GM12878 (cell line): ENCODE results near the gene PALD1. TPM values are rescaled to one million over a fixed set of nuclear protein-coding genes. Genes with fewer than 3 reads are reported as not detected.

Experiments used
- ATAC-seq: fragments of 200-7000 bp; cut with Tn5 transposase; 3 replicates; pipeline ENCODE4 v1.9.1; 2020; ENCODE audit warnings: mild to moderate bottlenecking, moderate library complexity
- BruUV-seq: library from RNA; stranded (reverse); fragments of 400-500 nt; replicated peaks from 2 replicates; lab custom pipeline; 2021; lab: Mats Ljungman, UMichigan
- CTCF ChIA-PET: fragments of 300-600 bp; sonication (Branson Sonifier 250); formaldehyde crosslinking; extraction: SDS; loops from one replicate; lab custom pipeline; 2021; ENCODE audit warnings: inconsistent platforms; lab: Yijun Ruan, JAX
- POLR2A ChIA-PET: fragments of 350-600 bp; formaldehyde crosslinking; extraction: SDS; loops from one replicate; lab custom pipeline; 2021; ENCODE audit warnings: inconsistent platforms; lab: Charles Lee
- RAD21 ChIA-PET: fragments of 300-600 bp; sonication (Branson Sonifier 250); formaldehyde crosslinking; loops from one replicate; lab custom pipeline; 2023; ENCODE audit warnings: antibody characterized with exemption; ENCODE audit not compliant: unreplicated experiment; lab: Charles Lee
- SMC1A ChIA-PET: fragments of 300-600 bp; sonication (Branson Sonifier 250); formaldehyde crosslinking; loops from one replicate; lab custom pipeline; 2023; ENCODE audit not compliant: unreplicated experiment, uncharacterized antibody; lab: Charles Lee
- DNase-seq: peaks from one replicate; pipeline ENCODE4 v3.0.0-alpha.2; 2011; ENCODE audit warnings: low read depth, low spot score
- FAIRE-seq: peaks from 3 replicates; lab custom pipeline; 2011; peaks lifted over from hg19 to GRCh38; lab: Jason Lieb, UNC
- H2AFZ ChIP-seq: 2 replicates; pipeline ENCODE4 v1.6.0; 2011; ENCODE audit warnings: low read depth, low read length, control low read depth; ENCODE audit not compliant: control insufficient read depth
- H3K27ac ChIP-seq: 2 replicates; pipeline ENCODE4 v1.5.1; 2011; ENCODE audit warnings: control low read depth; ENCODE audit not compliant: control insufficient read depth, insufficient read depth
- H3K27me3 ChIP-seq, 2 experiments: replicated peaks in 1 of 2; 2 replicates each; pipeline versions ENCODE4 v1.6.0 to v1.6.1; 2011; ENCODE audit warnings: low read length in 1 of 2; ENCODE audit not compliant: control insufficient read depth in 2 of 2, insufficient read depth in 2 of 2
- H3K36me3 ChIP-seq, 2 experiments: 2 replicates each; pipeline ENCODE4 v1.5.1; 2011; ENCODE audit warnings: low read length in 1 of 2; ENCODE audit not compliant: control insufficient read depth in 2 of 2, insufficient read depth in 2 of 2
- H3K4me1 ChIP-seq: 2 replicates; pipeline ENCODE4 v1.6.1; 2011; ENCODE audit warnings: mild to moderate bottlenecking, low read length, moderate library complexity, mixed read lengths; ENCODE audit not compliant: control insufficient read depth, insufficient read depth
- H3K4me2 ChIP-seq: 2 replicates; pipeline ENCODE4 v1.6.0; 2011; ENCODE audit warnings: control low read depth; ENCODE audit not compliant: control insufficient read depth, insufficient read depth
- H3K4me3 ChIP-seq: fragments of 200-600 bp; sonication (generic); 2 replicates; pipeline ENCODE4 v1.5.1; 2016
- H3K79me2 ChIP-seq: 2 replicates; pipeline ENCODE4 v1.6.0; 2011; ENCODE audit warnings: low read length; ENCODE audit not compliant: control insufficient read depth, insufficient read depth
- H3K9ac ChIP-seq: 2 replicates; pipeline ENCODE4 v1.8.0; 2011; ENCODE audit warnings: low read length, control low read depth, mixed read lengths; ENCODE audit not compliant: control insufficient read depth, insufficient read depth
- H3K9me3 ChIP-seq: replicated peaks from 3 replicates; pipeline ENCODE4 v1.5.1; 2011; ENCODE audit warnings: mild to moderate bottlenecking, low read length; ENCODE audit not compliant: control insufficient read depth, insufficient read depth
- H4K20me1 ChIP-seq: 2 replicates; pipeline ENCODE4 v1.6.0; 2011; ENCODE audit not compliant: control insufficient read depth, insufficient read depth
- ASH2L ChIP-seq: fragments of 300-600, 200-600 bp; sonication (generic); IDR thresholded peaks from 2 replicates; pipeline ENCODE4 v1.6.1; 2017; ENCODE audit warnings: low read depth, mild to moderate bottlenecking, borderline replicate concordance
- BMI1 ChIP-seq: fragments of 450-650 bp; IDR thresholded peaks from 2 replicates; pipeline ENCODE4 v1.6.1; 2016; ENCODE audit warnings: mild to moderate bottlenecking, moderate library complexity, borderline replicate concordance
- CBX3 ChIP-seq: fragments of 200-600 bp; sonication (generic); IDR thresholded peaks from 2 replicates; pipeline ENCODE4 v1.6.1; 2016; ENCODE audit warnings: low read depth, borderline replicate concordance
- EZH2 ChIP-seq: IDR thresholded peaks from 2 replicates; pipeline ENCODE4 v1.6.1; 2012; ENCODE audit warnings: low read depth, mild to moderate bottlenecking, control low read depth, inconsistent platforms, low read length, borderline replicate concordance; ENCODE audit not compliant: control insufficient read depth
- JUND ChIP-seq: IDR thresholded peaks from 2 replicates; pipeline ENCODE4 v1.6.1; 2012; ENCODE audit warnings: low read depth, mild to moderate bottlenecking, low read length, improper control_type of control experiment, moderate library complexity
- NBN ChIP-seq: fragments of 450-650 bp; IDR thresholded peaks from 2 replicates; pipeline ENCODE4 v1.6.1; 2016
- SMAD1 ChIP-seq: fragments of 450-650 bp; IDR thresholded peaks from 2 replicates; pipeline ENCODE4 v1.6.1; 2018; ENCODE audit warnings: mild to moderate bottlenecking, low read depth; ENCODE audit not compliant: partially characterized antibody
- SMAD5 ChIP-seq: IDR thresholded peaks from 2 replicates; pipeline ENCODE4 v1.6.1; 2016; ENCODE audit warnings: antibody characterized with exemption, low read depth
- WRNIP1 ChIP-seq: IDR thresholded peaks from 2 replicates; pipeline ENCODE4 v1.6.1; 2011; ENCODE audit warnings: low read depth, low read length, improper control_type of control experiment, borderline replicate concordance
- ZBED1 ChIP-seq: IDR thresholded peaks from 2 replicates; pipeline ENCODE4 v1.6.1; 2016; ENCODE audit warnings: borderline replicate concordance
- WGBS: methylation state at CpG from one replicate; pipeline ENCODE4 v1.1.6; 2016; ENCODE audit warnings: low lambda C conversion rate; ENCODE audit not compliant: insufficient replicate concordance, insufficient coverage; ENCODE audit errors: missing lambda C conversion rate; 5-methylcytosine and 5-hydroxymethylcytosine counted together
- in situ Hi-C: fragments of 300-500 bp; cut with MboI; formaldehyde crosslinking; loops from 9 replicates; pipeline ENCODE4 v1.14.3; 2018; ENCODE audit warnings: mixed read lengths
- intact Hi-C: fragments of 100-400 bp; cut with micrococcal nuclease; formaldehyde crosslinking; loops from one replicate; pipeline ENCODE4 v1.14.2; 2022; ENCODE audit not compliant: unreplicated experiment
- polyA plus RNA-seq, 11 experiments: library from polyadenylated mRNA; depleted of rRNA in 4 of 11; unstranded in 6 of 11; stranded (reverse) in 5 of 11; fragments of >200 nt; fragmentation: Nextera tagmentation in 4 of 11; fragmentation: Illumina TruSeq in 1 of 11; extraction: Ambion mirVana in 4 of 11; extraction: Trizol in 1 of 11; gene quantifications; 1 replicate in 1 of 11; 2 replicates in 10 of 11; pipeline versions ENCODE4 v1.2.1 to v1.2.3, GENCODE V29; 2011 to 2016; ENCODE audit warnings: inconsistent platforms in 2 of 11, missing spikeins in 2 of 11, low read depth in 1 of 11
- total RNA-seq, 4 experiments: library from RNA; depleted of rRNA in 3 of 4; stranded (reverse); fragments of >200 nt in 3 of 4; fragmentation: Illumina TruSeq in 1 of 4; extraction: Trizol in 1 of 4; gene quantifications; 2 replicates each; pipeline versions ENCODE4 v1.2.1 to v1.2.3, GENCODE V29; 2013 to 2021
- TF ChIP-seq, protein P1 (sequence below): fragments of 450-650 bp; formaldehyde crosslinking; IDR thresholded peaks from 2 replicates; pipeline ENCODE4 v1.4.0; 2022; ENCODE audit warnings: mild to moderate bottlenecking, moderate library complexity
- TF ChIP-seq, protein P2 (sequence below): IDR thresholded peaks from 2 replicates; pipeline ENCODE4 v1.6.1; 2011; ENCODE audit warnings: borderline replicate concordance, low read depth, mild to moderate bottlenecking, moderate library complexity, low read length; ENCODE audit not compliant: insufficient read depth, poor library complexity, severe bottlenecking
- TF ChIP-seq, protein P3 (sequence below): fragments of 450-650 bp; IDR thresholded peaks from 2 replicates; pipeline ENCODE4 v1.6.1; 2016; ENCODE audit warnings: mild to moderate bottlenecking, moderate library complexity, borderline replicate concordance
- TF ChIP-seq, protein P4 (sequence below): IDR thresholded peaks from 2 replicates; pipeline ENCODE4 v1.6.1; 2011; ENCODE audit warnings: low read depth, low read length, improper control_type of control experiment, borderline replicate concordance

Gene PALD1
- total and polyA plus RNA-seq, 10 of the 15 experiments (the other 5 are each of a cell fraction or from before 2014, with no cell fraction given) = 0.43 to 20.9 (median 9.0) TPM

DNA sequence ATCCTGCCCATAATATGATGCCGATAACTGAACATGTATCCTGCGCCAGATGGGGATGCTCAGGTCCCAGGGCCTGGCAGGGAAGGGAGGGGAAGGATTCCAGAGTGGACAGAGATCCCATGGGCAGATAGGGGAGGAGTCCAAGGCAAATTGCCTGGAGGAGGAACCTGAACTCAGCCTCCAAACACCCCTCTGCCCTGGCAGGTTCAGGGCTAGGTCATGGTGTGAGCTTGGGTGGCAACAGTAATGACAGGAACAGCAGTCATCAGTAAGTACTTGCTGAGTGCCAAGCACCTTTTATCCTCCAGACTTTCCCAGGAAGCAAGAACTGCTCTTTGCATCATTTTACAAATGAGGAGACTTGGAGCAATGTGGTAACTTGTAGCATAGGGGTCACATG lies 3.8 kb upstream of the PALD1 start:
- CTCF ChIA-PET = no interaction called here

More for the DNA sequence above, 3.8 kb upstream of the PALD1 start:
- H3K36me3 ChIP-seq = no peaks in the 10 kb centered on the region
- 100% methylated on average over 2 of the region's 2 CpGs for WGBS
- ChIA-PET POLR2A (interaction anchor here (7.7 kb wide), 1 partner anchor 20 kb away, joined by 38 read pairs; no protein-coding TSS in a partner anchor), SMC1A (no interaction called here), RAD21 (no interaction called here)
- H3K27me3 ChIP-seq = no peaks in the 10 kb centered on the region; a peak in 1 of 4 replicates
- peaks cover 35% of the 10 kb centered on the region for H3K4me1 ChIP-seq
- ATAC-seq (no peak), DNase-seq (no peak), FAIRE-seq (no peak)
- H3K4me2 ChIP-seq = no peak overlapping the region
- H4K20me1 ChIP-seq = no peaks in the 10 kb centered on the region
- no peaks in the 10 kb centered on the region for H3K9me3 ChIP-seq
- no peak overlapping the region for H2AFZ ChIP-seq
- no peak overlapping the region for H3K9ac ChIP-seq
- no TSS peak for BruUV-seq
- intact Hi-C loops (no loop called here), in situ Hi-C loops (no loop called here)
- H3K79me2 ChIP-seq = peaks cover 9% of the 10 kb centered on the region
- no peak overlapping the region for H3K4me3 ChIP-seq
- H3K27ac ChIP-seq = no peak overlapping the region
- TF ChIP-seq WRNIP1 = no peak
- no peak for TF ChIP-seq NBN
- TF ChIP-seq, protein P1, sequence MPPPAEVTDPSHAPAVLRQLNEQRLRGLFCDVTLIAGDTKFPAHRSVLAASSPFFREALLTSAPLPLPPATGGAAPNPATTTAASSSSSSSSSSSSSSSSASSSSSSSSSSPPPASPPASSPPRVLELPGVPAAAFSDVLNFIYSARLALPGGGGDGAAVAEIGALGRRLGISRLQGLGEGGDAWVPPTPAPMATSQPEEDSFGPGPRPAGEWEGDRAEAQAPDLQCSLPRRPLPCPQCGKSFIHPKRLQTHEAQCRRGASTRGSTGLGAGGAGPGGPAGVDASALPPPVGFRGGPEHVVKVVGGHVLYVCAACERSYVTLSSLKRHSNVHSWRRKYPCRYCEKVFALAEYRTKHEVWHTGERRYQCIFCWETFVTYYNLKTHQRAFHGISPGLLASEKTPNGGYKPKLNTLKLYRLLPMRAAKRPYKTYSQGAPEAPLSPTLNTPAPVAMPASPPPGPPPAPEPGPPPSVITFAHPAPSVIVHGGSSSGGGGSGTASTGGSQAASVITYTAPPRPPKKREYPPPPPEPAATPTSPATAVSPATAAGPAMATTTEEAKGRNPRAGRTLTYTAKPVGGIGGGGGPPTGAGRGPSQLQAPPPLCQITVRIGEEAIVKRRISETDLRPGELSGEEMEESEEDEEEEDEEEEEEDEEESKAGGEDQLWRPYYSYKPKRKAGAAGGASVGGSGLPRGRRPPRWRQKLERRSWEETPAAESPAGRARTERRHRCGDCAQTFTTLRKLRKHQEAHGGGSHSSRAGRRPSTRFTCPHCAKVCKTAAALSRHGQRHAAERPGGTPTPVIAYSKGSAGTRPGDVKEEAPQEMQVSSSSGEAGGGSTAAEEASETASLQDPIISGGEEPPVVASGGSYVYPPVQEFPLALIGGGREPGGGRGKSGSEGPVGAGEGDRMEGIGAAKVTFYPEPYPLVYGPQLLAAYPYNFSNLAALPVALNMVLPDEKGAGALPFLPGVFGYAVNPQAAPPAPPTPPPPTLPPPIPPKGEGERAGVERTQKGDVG (CRISPR knock-in tag) = no peak
- no peak for TF ChIP-seq ZBED1
- TF ChIP-seq EZH2 = no peak
- no peak for TF ChIP-seq SMAD5
- TF ChIP-seq CBX3 = no peak
- TF ChIP-seq ASH2L = no peak
- TF ChIP-seq, protein P2, sequence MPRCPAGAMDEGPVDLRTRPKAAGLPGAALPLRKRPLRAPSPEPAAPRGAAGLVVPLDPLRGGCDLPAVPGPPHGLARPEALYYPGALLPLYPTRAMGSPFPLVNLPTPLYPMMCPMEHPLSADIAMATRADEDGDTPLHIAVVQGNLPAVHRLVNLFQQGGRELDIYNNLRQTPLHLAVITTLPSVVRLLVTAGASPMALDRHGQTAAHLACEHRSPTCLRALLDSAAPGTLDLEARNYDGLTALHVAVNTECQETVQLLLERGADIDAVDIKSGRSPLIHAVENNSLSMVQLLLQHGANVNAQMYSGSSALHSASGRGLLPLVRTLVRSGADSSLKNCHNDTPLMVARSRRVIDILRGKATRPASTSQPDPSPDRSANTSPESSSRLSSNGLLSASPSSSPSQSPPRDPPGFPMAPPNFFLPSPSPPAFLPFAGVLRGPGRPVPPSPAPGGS = no peak
- TF ChIP-seq, protein P3, sequence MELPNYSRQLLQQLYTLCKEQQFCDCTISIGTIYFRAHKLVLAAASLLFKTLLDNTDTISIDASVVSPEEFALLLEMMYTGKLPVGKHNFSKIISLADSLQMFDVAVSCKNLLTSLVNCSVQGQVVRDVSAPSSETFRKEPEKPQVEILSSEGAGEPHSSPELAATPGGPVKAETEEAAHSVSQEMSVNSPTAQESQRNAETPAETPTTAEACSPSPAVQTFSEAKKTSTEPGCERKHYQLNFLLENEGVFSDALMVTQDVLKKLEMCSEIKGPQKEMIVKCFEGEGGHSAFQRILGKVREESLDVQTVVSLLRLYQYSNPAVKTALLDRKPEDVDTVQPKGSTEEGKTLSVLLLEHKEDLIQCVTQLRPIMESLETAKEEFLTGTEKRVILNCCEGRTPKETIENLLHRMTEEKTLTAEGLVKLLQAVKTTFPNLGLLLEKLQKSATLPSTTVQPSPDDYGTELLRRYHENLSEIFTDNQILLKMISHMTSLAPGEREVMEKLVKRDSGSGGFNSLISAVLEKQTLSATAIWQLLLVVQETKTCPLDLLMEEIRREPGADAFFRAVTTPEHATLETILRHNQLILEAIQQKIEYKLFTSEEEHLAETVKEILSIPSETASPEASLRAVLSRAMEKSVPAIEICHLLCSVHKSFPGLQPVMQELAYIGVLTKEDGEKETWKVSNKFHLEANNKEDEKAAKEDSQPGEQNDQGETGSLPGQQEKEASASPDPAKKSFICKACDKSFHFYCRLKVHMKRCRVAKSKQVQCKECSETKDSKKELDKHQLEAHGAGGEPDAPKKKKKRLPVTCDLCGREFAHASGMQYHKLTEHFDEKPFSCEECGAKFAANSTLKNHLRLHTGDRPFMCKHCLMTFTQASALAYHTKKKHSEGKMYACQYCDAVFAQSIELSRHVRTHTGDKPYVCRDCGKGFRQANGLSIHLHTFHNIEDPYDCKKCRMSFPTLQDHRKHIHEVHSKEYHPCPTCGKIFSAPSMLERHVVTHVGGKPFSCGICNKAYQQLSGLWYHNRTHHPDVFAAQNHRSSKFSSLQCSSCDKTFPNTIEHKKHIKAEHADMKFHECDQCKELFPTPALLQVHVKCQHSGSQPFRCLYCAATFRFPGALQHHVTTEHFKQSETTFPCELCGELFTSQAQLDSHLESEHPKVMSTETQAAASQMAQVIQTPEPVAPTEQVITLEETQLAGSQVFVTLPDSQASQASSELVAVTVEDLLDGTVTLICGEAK = no peak
- TF ChIP-seq JUND = no peak
- TF ChIP-seq, protein P4, sequence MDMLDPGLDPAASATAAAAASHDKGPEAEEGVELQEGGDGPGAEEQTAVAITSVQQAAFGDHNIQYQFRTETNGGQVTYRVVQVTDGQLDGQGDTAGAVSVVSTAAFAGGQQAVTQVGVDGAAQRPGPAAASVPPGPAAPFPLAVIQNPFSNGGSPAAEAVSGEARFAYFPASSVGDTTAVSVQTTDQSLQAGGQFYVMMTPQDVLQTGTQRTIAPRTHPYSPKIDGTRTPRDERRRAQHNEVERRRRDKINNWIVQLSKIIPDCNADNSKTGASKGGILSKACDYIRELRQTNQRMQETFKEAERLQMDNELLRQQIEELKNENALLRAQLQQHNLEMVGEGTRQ = no peak
- no peak for TF ChIP-seq BMI1
- no peak for TF ChIP-seq SMAD1
